Muscle of leg (tissue), 11 donors: ENCODE results near the gene ZBED2. TPM values are rescaled to one million over a fixed set of nuclear protein-coding genes. Genes with fewer than 3 reads are reported as not detected.

Experiments used
- DNase-seq: peaks from one replicate; pipeline ENCODE4 v3.0.0; 2013
- H3K27ac ChIP-seq: one replicate; pipeline ENCODE4 v1.5.1; 2013; ENCODE audit warnings: mild to moderate bottlenecking, low read length, control low read depth
- H3K27me3 ChIP-seq: one replicate; pipeline ENCODE4 v1.6.1; 2013; ENCODE audit warnings: low read length; ENCODE audit not compliant: control insufficient read depth, insufficient read depth
- H3K36me3 ChIP-seq: one replicate; pipeline ENCODE4 v1.6.1; 2013; ENCODE audit warnings: low read length; ENCODE audit not compliant: control insufficient read depth, insufficient read depth
- H3K4me1 ChIP-seq: one replicate; pipeline ENCODE4 v1.6.1; 2013; ENCODE audit warnings: low read length; ENCODE audit not compliant: control insufficient read depth, insufficient read depth
- H3K4me3 ChIP-seq: one replicate; pipeline ENCODE4 v1.5.1; 2013; ENCODE audit warnings: low read length, control low read depth
- H3K9me3 ChIP-seq: replicated peaks from 2 replicates; pipeline ENCODE4 v1.6.1; 2013; ENCODE audit warnings: low read depth, low read length; ENCODE audit not compliant: control insufficient read depth
- whole genome bisulfite sequencing: methylation state at CpG from one replicate; pipeline ENCODE4 v1.1.5; 2013; ENCODE audit warnings: missing lambda C conversion rate; ENCODE audit not compliant: insufficient coverage; 5-methylcytosine and 5-hydroxymethylcytosine counted together
- polyA plus RNA-seq, 8 donors: library from polyadenylated mRNA; unstranded; fragments of 120-200 nt; gene quantifications; one replicate each; pipeline versions ENCODE4 v1.2.1 to v1.2.3, GENCODE V29; 2013; ENCODE audit warnings: inconsistent platforms in 1 of 8, low replicate concordance in 1 of 8; ENCODE audit not compliant: insufficient read length in 8 of 8, insufficient read depth in 1 of 8
- total RNA-seq: library from RNA; stranded (reverse); fragments of 120-200 nt; gene quantifications from one replicate; pipeline ENCODE4 v1.2.4, GENCODE V29; 2013

ZBED2 gene
- total and polyA plus RNA-seq, 9 donors: 0.07 TPM; not detected in 8

GRCh38 chr3:111605493-111605892 lies 10.3 kb upstream of the ZBED2 start:
- no peak overlapping the region for H3K27ac ChIP-seq
- no peaks in the 10 kb centered on the region for H3K9me3 ChIP-seq
- no peak overlapping the region for H3K4me3 ChIP-seq
- H3K27me3 ChIP-seq: no peaks in the 10 kb centered on the region
- no CpG with 5 or more reads among the region's 2 CpGs for WGBS
- DNase-seq: no peak
- H3K36me3 ChIP-seq: no peaks in the 10 kb centered on the region
- H3K4me1 ChIP-seq: no peaks in the 10 kb centered on the region

DNA sequence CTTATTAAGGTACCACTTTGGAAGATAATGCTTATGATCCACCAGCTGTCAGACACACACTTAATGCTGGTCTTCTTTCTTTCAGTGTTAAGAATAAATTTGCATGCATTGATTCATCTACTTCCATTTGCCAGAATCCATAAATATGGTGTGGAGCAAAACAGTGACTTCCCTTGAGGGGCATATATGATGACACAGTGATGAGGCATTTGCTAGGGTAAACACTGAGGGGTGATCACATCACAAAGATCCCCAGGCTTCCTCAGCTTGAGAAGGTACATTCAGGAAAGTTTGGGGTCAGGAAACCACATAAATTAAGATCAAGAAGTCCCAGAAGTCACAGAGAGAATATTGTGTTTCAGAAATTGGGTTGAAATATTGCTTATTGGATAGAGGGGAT lies 9.9 kb upstream of the ZBED2 start:
- Histone ChIP-seq H3K36me3 (no peaks in the 10 kb centered on the region), H3K4me1 (no peaks in the 10 kb centered on the region), H3K4me3 (no peak overlapping the region), H3K27me3 (no peaks in the 10 kb centered on the region), H3K27ac (no peak overlapping the region), H3K9me3 (no peaks in the 10 kb centered on the region)
- DNase-seq: no peak

- no peak for DNase-seq
Measured at GRCh38 chr3:111604119-111604518, 9.0 kb upstream of the ZBED2 start.

DNA sequence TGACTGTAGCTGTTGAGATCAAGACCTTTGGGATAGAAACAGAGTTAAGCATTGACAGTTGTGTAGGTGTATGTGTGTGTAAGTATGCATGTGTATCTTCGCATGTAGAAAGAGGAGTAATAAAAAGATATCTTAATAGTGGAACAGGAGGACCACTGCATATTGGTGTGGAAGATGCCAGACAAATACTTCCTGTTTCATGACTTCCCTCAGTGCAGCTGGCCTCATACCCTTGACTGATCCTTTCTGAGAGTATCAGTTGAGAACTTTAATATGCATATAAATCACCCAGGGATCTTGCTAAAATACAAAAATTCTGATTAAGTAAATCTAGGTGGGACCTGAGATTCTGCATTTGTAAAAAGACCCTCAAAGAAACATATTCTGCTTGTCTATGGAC lies 8.5 kb upstream of the ZBED2 start:
- no peaks in the 10 kb centered on the region for H3K9me3 ChIP-seq
- no CpG with 5 or more reads among the region's 1 CpG for WGBS
- H3K27me3 ChIP-seq: no peaks in the 10 kb centered on the region
- H3K36me3 ChIP-seq: no peaks in the 10 kb centered on the region
- H3K27ac ChIP-seq: no peak overlapping the region
- no peak for DNase-seq
- no peaks in the 10 kb centered on the region for H3K4me1 ChIP-seq
- no peak overlapping the region for H3K4me3 ChIP-seq

More at GRCh38 chr3:111604119-111604518, 9.0 kb upstream of the ZBED2 start:
- no peaks in the 10 kb centered on the region for H3K27me3 ChIP-seq
- H3K9me3 ChIP-seq: no peaks in the 10 kb centered on the region
- no peak overlapping the region for H3K27ac ChIP-seq
- H3K4me1 ChIP-seq: no peaks in the 10 kb centered on the region
- no peak overlapping the region for H3K4me3 ChIP-seq
- WGBS: 71% methylated on average over 1 of the region's 2 CpGs
- no peaks in the 10 kb centered on the region for H3K36me3 ChIP-seq

- no peaks in the 10 kb centered on the region for H3K4me1 ChIP-seq
- H3K36me3 ChIP-seq: no peaks in the 10 kb centered on the region
- no peaks in the 10 kb centered on the region for H3K27me3 ChIP-seq
- WGBS: no CpG with 5 or more reads among the region's 4 CpGs
- H3K4me3 ChIP-seq: no peak overlapping the region
- no peak for DNase-seq
- H3K27ac ChIP-seq: no peak overlapping the region
- H3K9me3 ChIP-seq: no peaks in the 10 kb centered on the region
Measured at GRCh38 chr3:111601810-111602209, 6.7 kb upstream of the ZBED2 start.

DNA sequence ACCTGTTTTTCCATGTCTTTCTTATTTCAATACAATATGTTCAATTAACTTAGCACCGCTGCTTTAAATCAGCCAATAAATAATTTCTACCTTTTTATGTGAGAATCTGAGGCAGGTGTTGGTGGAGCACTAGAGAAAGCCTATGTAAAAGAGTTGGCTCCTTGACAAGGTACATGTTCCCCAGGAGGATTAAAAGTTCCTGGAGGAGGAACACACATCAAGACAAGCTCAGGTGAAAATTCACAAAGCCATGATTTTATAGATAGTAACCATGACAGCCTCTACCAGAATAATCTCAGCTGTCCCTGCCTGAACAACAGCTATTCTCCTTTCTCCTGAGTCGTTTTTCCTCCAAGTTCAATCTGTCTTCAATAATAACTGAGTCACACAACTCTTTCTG lies 3.4 kb upstream of the ZBED2 start:
- no peak for DNase-seq
- Histone ChIP-seq H3K9me3 (no peaks in the 10 kb centered on the region), H3K4me3 (no peak overlapping the region), H3K27me3 (no peaks in the 10 kb centered on the region), H3K27ac (no peak overlapping the region), H3K36me3 (no peaks in the 10 kb centered on the region), H3K4me1 (no peaks in the 10 kb centered on the region)
- WGBS: no CpG with 5 or more reads among the region's 2 CpGs

- H3K27ac ChIP-seq: no peak overlapping the region
- no peak for DNase-seq
- H3K4me3 ChIP-seq: no peak overlapping the region
- H3K4me1 ChIP-seq: no peaks in the 10 kb centered on the region
- WGBS: no CpG with 5 or more reads among the region's 1 CpG
- no peaks in the 10 kb centered on the region for H3K9me3 ChIP-seq
- no peaks in the 10 kb centered on the region for H3K36me3 ChIP-seq
- H3K27me3 ChIP-seq: no peaks in the 10 kb centered on the region
Measured at GRCh38 chr3:111598139-111598538, 3.0 kb upstream of the ZBED2 start.

DNA sequence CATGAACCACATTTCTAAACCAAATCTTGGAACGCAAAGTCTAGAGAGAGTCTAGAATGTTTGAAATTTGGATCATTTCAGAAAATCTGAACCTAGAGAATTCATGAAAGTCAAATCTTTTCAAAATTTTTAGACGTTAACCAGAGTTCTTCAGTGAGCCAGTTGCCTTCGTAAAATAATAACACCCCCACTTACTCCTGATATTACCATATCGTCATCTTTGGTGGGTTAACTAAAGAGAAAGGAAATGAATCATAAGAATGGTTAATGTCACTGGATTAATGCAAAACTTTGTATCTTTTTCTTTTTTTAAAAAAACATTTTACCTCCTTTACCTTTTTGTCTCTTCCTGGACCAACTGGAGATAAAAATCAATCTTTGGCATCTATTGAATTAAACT lies 1.2 kb upstream of the ZBED2 start:
- H3K4me1 ChIP-seq: no peaks in the 10 kb centered on the region
- WGBS: no CpG with 5 or more reads among the region's 4 CpGs
- H3K9me3 ChIP-seq: no peaks in the 10 kb centered on the region
- H3K27me3 ChIP-seq: no peaks in the 10 kb centered on the region
- H3K4me3 ChIP-seq: no peak overlapping the region
- H3K27ac ChIP-seq: no peak overlapping the region
- no peak for DNase-seq
- no peaks in the 10 kb centered on the region for H3K36me3 ChIP-seq

GRCh38 chr3:111594781-111595180 lies 365 bp downstream of the ZBED2 start:
- no CpG with 5 or more reads among the region's 1 CpG for WGBS
- H3K36me3 ChIP-seq: no peaks in the 10 kb centered on the region

GRCh38 chr3:111594205-111594604 lies 941 bp downstream of the ZBED2 start:
- Histone ChIP-seq H3K27ac (no peak overlapping the region), H3K9me3 (no peaks in the 10 kb centered on the region), H3K27me3 (no peaks in the 10 kb centered on the region), H3K4me1 (no peaks in the 10 kb centered on the region), H3K36me3 (no peaks in the 10 kb centered on the region), H3K4me3 (no peak overlapping the region)
- DNase-seq: no peak
- WGBS: no CpG with 5 or more reads among the region's 2 CpGs

More at GRCh38 chr3:111594781-111595180, 365 bp downstream of the ZBED2 start:
- no peak overlapping the region for H3K4me3 ChIP-seq
- no peak for DNase-seq
- H3K4me1 ChIP-seq: no peaks in the 10 kb centered on the region
- no peaks in the 10 kb centered on the region for H3K27me3 ChIP-seq
- H3K9me3 ChIP-seq: no peaks in the 10 kb centered on the region
- H3K27ac ChIP-seq: no peak overlapping the region

- no peak overlapping the region for H3K4me3 ChIP-seq
- no peaks in the 10 kb centered on the region for H3K9me3 ChIP-seq
- DNase-seq: no peak
- H3K27ac ChIP-seq: no peak overlapping the region
- no peaks in the 10 kb centered on the region for H3K4me1 ChIP-seq
- WGBS: 94% methylated on average over 7 of the region's 9 CpGs
- no peaks in the 10 kb centered on the region for H3K36me3 ChIP-seq
- H3K27me3 ChIP-seq: no peaks in the 10 kb centered on the region
Measured at GRCh38 chr3:111593666-111594065, 1.5 kb downstream of the ZBED2 start.
